Measurements from ENCODE around the gene GCH1.

DNA sequence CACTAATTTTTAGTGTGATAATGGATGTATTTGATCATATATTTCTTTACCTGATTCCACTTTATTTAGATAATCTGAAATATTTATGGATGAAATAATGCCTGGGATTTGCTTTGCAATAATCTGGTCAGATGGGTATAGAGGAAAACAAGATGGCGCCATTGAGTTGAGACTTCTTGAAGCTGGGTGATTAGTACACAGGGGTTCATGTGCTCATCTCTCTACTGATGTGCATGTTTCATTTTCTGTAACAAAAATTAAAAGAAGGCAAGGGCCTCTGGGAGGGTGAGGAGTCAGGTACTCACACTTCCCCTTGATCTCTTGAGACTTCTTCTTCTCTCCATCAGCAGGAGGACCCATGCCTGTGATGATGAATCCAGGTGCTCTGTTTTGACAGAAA, 61.8 kb downstream of the GCH1 start:
- no peak for TF ChIP-seq POLR2AphosphoS5 (IDR thresholded peaks at IDR 0.05)
- TF ChIP-seq, protein P1, sequence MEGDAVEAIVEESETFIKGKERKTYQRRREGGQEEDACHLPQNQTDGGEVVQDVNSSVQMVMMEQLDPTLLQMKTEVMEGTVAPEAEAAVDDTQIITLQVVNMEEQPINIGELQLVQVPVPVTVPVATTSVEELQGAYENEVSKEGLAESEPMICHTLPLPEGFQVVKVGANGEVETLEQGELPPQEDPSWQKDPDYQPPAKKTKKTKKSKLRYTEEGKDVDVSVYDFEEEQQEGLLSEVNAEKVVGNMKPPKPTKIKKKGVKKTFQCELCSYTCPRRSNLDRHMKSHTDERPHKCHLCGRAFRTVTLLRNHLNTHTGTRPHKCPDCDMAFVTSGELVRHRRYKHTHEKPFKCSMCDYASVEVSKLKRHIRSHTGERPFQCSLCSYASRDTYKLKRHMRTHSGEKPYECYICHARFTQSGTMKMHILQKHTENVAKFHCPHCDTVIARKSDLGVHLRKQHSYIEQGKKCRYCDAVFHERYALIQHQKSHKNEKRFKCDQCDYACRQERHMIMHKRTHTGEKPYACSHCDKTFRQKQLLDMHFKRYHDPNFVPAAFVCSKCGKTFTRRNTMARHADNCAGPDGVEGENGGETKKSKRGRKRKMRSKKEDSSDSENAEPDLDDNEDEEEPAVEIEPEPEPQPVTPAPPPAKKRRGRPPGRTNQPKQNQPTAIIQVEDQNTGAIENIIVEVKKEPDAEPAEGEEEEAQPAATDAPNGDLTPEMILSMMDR (IDR thresholded peaks at IDR 0.05; ENCODE audit: poor library complexity, severe bottlenecking) = no peak
- no peak for TF ChIP-seq EZH2 (IDR thresholded peaks at IDR 0.05; ENCODE audit: borderline replicate concordance, insufficient read depth, low read length, poor library complexity, severe bottlenecking)
- TF ChIP-seq SMC3 (conservative IDR thresholded peaks at IDR 0.05; ENCODE audit: poor library complexity) = no peak
- TF ChIP-seq TAF1 (IDR thresholded peaks at IDR 0.05; ENCODE audit: low read depth) = no peak
- TF ChIP-seq EP300 (conservative IDR thresholded peaks at IDR 0.05; ENCODE audit: poor library complexity, severe bottlenecking) = no peak
- no peak for TF ChIP-seq MXI1 (conservative IDR thresholded peaks at IDR 0.05; ENCODE audit: poor library complexity, severe bottlenecking)
- TF ChIP-seq, protein P2, sequence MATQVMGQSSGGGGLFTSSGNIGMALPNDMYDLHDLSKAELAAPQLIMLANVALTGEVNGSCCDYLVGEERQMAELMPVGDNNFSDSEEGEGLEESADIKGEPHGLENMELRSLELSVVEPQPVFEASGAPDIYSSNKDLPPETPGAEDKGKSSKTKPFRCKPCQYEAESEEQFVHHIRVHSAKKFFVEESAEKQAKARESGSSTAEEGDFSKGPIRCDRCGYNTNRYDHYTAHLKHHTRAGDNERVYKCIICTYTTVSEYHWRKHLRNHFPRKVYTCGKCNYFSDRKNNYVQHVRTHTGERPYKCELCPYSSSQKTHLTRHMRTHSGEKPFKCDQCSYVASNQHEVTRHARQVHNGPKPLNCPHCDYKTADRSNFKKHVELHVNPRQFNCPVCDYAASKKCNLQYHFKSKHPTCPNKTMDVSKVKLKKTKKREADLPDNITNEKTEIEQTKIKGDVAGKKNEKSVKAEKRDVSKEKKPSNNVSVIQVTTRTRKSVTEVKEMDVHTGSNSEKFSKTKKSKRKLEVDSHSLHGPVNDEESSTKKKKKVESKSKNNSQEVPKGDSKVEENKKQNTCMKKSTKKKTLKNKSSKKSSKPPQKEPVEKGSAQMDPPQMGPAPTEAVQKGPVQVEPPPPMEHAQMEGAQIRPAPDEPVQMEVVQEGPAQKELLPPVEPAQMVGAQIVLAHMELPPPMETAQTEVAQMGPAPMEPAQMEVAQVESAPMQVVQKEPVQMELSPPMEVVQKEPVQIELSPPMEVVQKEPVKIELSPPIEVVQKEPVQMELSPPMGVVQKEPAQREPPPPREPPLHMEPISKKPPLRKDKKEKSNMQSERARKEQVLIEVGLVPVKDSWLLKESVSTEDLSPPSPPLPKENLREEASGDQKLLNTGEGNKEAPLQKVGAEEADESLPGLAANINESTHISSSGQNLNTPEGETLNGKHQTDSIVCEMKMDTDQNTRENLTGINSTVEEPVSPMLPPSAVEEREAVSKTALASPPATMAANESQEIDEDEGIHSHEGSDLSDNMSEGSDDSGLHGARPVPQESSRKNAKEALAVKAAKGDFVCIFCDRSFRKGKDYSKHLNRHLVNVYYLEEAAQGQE (IDR thresholded peaks at IDR 0.05; ENCODE audit: borderline replicate concordance) = no peak

Data from neural cell (in vitro differentiated cells).